ENCODE measurements around the gene CTU1.
A peak's percentile ranks its signal among the peaks of the same experiment; 100 is the strongest.

The CTU1 gene

DNA sequence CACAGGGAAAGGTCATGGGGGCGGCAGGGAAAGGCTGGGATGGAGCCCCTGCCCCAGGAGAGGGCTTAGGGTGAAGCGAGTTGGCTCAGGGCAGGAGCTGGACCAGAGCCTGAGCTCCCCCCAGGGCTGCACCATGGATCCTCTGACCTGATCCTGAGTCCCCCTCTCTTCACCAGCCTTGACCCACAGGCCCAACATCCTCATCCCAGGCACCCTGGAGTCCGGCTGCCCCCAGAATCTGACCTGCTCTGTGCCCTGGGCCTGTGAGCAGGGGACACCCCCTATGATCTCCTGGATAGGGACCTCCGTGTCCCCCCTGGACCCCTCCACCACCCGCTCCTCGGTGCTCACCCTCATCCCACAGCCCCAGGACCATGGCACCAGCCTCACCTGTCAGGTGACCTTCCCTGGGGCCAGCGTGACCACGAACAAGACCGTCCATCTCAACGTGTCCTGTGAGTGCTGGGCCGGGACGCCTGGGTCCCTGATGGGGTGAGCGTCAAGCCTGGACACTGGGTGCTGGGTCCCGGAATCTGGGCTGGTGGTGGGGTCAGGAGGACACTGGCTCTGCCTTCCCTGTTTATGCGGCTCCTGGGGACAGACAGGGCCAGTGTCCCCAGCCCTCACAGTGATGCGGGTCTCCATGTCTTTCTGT is 17.3 kb upstream of the CTU1 start:
- no peak for TF ChIP-seq MYC (IDR thresholded peaks at IDR 0.05; ENCODE audit: low read depth, low read length)
- no peak for TF ChIP-seq CTCF (IDR thresholded peaks at IDR 0.05; ENCODE audit: low read depth, low read length)
- TF ChIP-seq MAX (IDR thresholded peaks at IDR 0.05; ENCODE audit: low read depth, low read length), result no peak
- TF ChIP-seq POLR2A (IDR thresholded peaks at IDR 0.05; ENCODE audit: extremely low read depth, insufficient read length), result no peak
- no peak overlapping the region for H3K4me3 ChIP-seq (ENCODE audit: low read depth, low read length)
- DNase-seq (ENCODE audit: low read depth), result no peak

DNA sequence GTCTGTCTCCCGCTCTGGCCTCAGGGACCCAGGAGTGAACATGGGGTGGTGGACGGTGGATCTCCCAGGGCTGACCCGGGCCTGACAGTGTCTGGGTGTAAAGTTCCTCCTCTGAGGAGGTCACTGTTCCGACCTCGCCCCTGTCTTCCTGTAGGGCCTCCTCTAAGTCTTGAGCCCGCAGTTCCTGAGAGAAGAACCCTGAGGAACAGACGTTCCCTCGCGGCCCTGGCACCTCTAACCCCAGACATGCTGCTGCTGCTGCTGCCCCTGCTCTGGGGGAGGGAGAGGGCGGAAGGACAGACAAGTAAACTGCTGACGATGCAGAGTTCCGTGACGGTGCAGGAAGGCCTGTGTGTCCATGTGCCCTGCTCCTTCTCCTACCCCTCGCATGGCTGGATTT is 16.5 kb upstream of the CTU1 start, which contains the start of gene SIGLEC9:
Gene SIGLEC9, plus strand, starts transcription at position 178 of the 400 bp plus-strand sequence. Its CDS starts 69 bp downstream, at position 247.
- no peak for DNase-seq (ENCODE audit: low read depth)
- no peak within 1 kb of the TSS for H3K4me3 ChIP-seq (ENCODE audit: low read depth, low read length)
- TF ChIP-seq POLR2A (IDR thresholded peaks at IDR 0.05; ENCODE audit: extremely low read depth, insufficient read length) (no peak), MYC (IDR thresholded peaks at IDR 0.05; ENCODE audit: low read depth, low read length) (no peak), MAX (IDR thresholded peaks at IDR 0.05; ENCODE audit: low read depth, low read length) (no peak), CTCF (IDR thresholded peaks at IDR 0.05; ENCODE audit: low read depth, low read length) (no peak)

DNA sequence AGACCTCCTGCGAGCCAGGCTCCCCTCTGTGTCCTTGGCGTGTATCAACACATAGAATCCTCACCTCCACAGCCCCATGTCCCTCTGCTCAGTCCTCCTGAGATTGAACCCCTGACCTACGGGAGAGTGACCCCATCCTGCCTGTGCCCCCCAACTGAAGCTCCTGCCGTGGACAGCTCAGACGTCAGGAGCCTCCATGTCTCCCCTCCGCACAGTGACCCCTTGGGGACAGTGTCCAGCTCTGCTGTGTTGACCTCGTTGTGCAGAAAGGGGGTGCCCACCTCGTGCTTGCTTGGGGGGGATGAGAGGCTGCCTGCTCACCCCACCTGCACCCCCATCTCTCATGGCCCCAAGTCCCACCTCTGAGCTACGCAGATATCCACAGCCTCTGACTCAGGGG is 16.0 kb upstream of the CTU1 start:
- H3K4me3 ChIP-seq (ENCODE audit: low read depth, low read length), result no peak overlapping the region
- no peak for DNase-seq (ENCODE audit: low read depth)
- TF ChIP-seq CTCF (IDR thresholded peaks at IDR 0.05; ENCODE audit: low read depth, low read length) (no peak), MAX (IDR thresholded peaks at IDR 0.05; ENCODE audit: low read depth, low read length) (no peak), POLR2A (IDR thresholded peaks at IDR 0.05; ENCODE audit: extremely low read depth, insufficient read length) (no peak)

DNA sequence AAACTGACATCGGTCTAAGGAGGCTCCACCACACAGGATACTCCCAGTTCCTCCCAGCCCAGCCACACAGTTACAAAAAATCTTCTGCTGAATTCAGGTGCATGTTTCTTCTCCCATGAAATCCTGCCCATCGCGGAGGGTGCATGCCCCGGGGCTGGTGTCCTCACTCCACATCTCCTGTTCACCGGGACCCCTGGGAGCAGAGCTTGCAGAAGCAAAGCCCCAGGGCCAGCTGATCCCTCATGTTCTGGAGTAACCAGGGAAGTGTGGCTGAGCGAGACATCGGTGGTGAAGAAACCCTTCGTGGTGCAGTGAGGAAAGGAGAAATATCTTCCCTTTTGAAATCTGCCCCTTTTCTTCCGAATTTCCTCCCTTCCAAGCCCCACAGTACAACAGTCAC is 15.6 kb upstream of the CTU1 start:
- DNase-seq (ENCODE audit: low read depth), result peak; percentile 40
- TF ChIP-seq MYC (IDR thresholded peaks at IDR 0.05; ENCODE audit: low read depth, low read length), result no peak
- no peak for TF ChIP-seq CTCF (IDR thresholded peaks at IDR 0.05; ENCODE audit: low read depth, low read length)
- TF ChIP-seq POLR2A (IDR thresholded peaks at IDR 0.05; ENCODE audit: extremely low read depth, insufficient read length), result no peak
- no peak for TF ChIP-seq MAX (IDR thresholded peaks at IDR 0.05; ENCODE audit: low read depth, low read length)
- H3K4me3 ChIP-seq (ENCODE audit: low read depth, low read length), result no peak overlapping the region

DNA sequence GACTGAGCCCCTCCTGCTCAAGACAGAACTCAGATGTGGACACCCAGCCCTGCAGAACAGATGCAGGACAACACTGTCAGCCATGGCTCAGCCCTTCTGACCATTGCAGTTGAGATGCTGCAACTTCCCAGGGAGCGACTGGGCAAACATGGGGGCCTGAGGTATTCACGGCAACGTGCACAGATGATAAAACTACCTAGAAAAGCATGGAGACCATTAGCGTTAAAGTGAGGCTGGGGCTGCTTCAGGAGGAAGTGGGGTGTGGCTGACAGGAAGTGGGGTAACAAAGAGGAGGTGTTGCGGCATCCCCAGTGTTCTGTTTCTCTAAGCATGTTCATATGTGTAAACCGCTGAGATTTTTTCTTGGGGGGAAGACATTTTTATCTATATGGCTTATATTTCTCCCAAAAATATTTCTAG is 15.2 kb upstream of the CTU1 start:
- no peak for TF ChIP-seq CTCF (IDR thresholded peaks at IDR 0.05; ENCODE audit: low read depth, low read length)
- peak; percentile 49; the same call in 1 of the 2 replicates for TF ChIP-seq MAX (IDR thresholded peaks at IDR 0.05; ENCODE audit: low read depth, low read length)
- peak; percentile 25; the same call in 1 of the 2 replicates for TF ChIP-seq MYC (IDR thresholded peaks at IDR 0.05; ENCODE audit: low read depth, low read length)
- peak; percentile 85 for DNase-seq (ENCODE audit: low read depth)
- H3K4me3 ChIP-seq (ENCODE audit: low read depth, low read length), result no peak overlapping the region
